HepG2 (cell line): ENCODE results near the gene COG4. TPM values are rescaled to one million over a fixed set of nuclear protein-coding genes. Genes with fewer than 3 reads are reported as not detected.

Experiments
- AHR ChIP-seq: IDR thresholded peaks from 2 replicates; pipeline ENCODE4 v1.6.1; 2018; ENCODE audit warnings: missing genetic modification reagents, missing compliant biosample characterization
- BORCS8-MEF2B ChIP-seq: sonication (generic); formaldehyde crosslinking; IDR thresholded peaks from 2 replicates; pipeline ENCODE4 v1.8.0; 2022; ENCODE audit warnings: mild to moderate bottlenecking, missing genetic modification reagents
- CEBPB ChIP-seq: IDR thresholded peaks from 2 replicates; pipeline ENCODE4 v1.6.1; 2011; ENCODE audit warnings: low read depth, low read length, improper control_type of control experiment, borderline replicate concordance
- HMG20A ChIP-seq: IDR thresholded peaks from 2 replicates; pipeline ENCODE4 v1.6.1; 2016; ENCODE audit warnings: borderline replicate concordance
- IRX3 ChIP-seq: sonication (generic); formaldehyde crosslinking; IDR thresholded peaks from 2 replicates; pipeline ENCODE4 v1.8.1; 2023; ENCODE audit warnings: mild to moderate bottlenecking, low read depth, missing genetic modification reagents, borderline replicate concordance
- KLF11 ChIP-seq: IDR thresholded peaks from 2 replicates; pipeline ENCODE4 v1.6.1; 2016; ENCODE audit warnings: missing compliant biosample characterization
- KLF16 ChIP-seq, 2 experiments: sonication (generic) in 1 of 2; formaldehyde crosslinking in 1 of 2; IDR thresholded peaks; 2 replicates each; pipeline versions ENCODE4 v1.6.1 to v1.8.0; 2016 to 2023; ENCODE audit warnings: missing genetic modification reagents in 2 of 2, missing compliant biosample characterization in 1 of 2
- MXI1 ChIP-seq: IDR thresholded peaks from 3 replicates; pipeline ENCODE4 v1.6.1; 2012; ENCODE audit warnings: low read depth, low read length, inconsistent platforms, borderline replicate concordance
- POLR2G ChIP-seq: fragments of 200-400 bp; formaldehyde crosslinking; IDR thresholded peaks from 2 replicates; pipeline ENCODE4 v1.6.1; 2018; ENCODE audit warnings: mild to moderate bottlenecking, low read depth, low read length, moderate library complexity
- SRF ChIP-seq: IDR thresholded peaks from 2 replicates; pipeline ENCODE4 v1.6.1; 2011; ENCODE audit warnings: mild to moderate bottlenecking, low read depth, low read length, moderate library complexity
- WIZ ChIP-seq: sonication (generic); formaldehyde crosslinking; IDR thresholded peaks from 2 replicates; pipeline ENCODE4 v1.5.1; 2020; ENCODE audit warnings: mild to moderate bottlenecking, missing genetic modification reagents
- YY1 ChIP-seq: IDR thresholded peaks from 2 replicates; pipeline ENCODE4 v1.6.1; 2011; ENCODE audit warnings: low read length, low read depth, moderate library complexity, mild to moderate bottlenecking; ENCODE audit not compliant: insufficient read depth, insufficient replicate concordance
- ZC3H13 ChIP-seq: sonication (generic); formaldehyde crosslinking; IDR thresholded peaks from 2 replicates; pipeline ENCODE4 v1.8.1; 2023; ENCODE audit warnings: mild to moderate bottlenecking, missing genetic modification reagents, moderate library complexity
- ZFX ChIP-seq: sonication (generic); formaldehyde crosslinking; IDR thresholded peaks from 2 replicates; pipeline ENCODE4 v1.4.0; 2020; ENCODE audit warnings: mild to moderate bottlenecking, low read depth, missing genetic modification reagents, moderate library complexity
- ZMYM2 ChIP-seq: sonication (generic); formaldehyde crosslinking; IDR thresholded peaks from 2 replicates; pipeline ENCODE4 v1.8.0; 2022; ENCODE audit warnings: mild to moderate bottlenecking, missing genetic modification reagents
- ZNF235 ChIP-seq: sonication (generic); formaldehyde crosslinking; IDR thresholded peaks from 2 replicates; pipeline ENCODE4 v1.8.1; 2023; ENCODE audit warnings: mild to moderate bottlenecking, missing genetic modification reagents, borderline replicate concordance
- ZNF256 ChIP-seq: sonication (generic); formaldehyde crosslinking; conservative IDR thresholded peaks from 2 replicates; pipeline ENCODE4 v1.4.0; 2020; ENCODE audit warnings: missing genetic modification reagents
- ZNF264 ChIP-seq: sonication (generic); formaldehyde crosslinking; IDR thresholded peaks from 2 replicates; pipeline ENCODE4 v1.4.0; 2020; ENCODE audit warnings: missing genetic modification reagents
- ZNF441 ChIP-seq: sonication (generic); formaldehyde crosslinking; IDR thresholded peaks from 2 replicates; pipeline ENCODE4 v1.7.0; 2021; ENCODE audit warnings: missing genetic modification reagents, borderline replicate concordance
- ZNF557 ChIP-seq: sonication (generic); formaldehyde crosslinking; IDR thresholded peaks from 2 replicates; pipeline ENCODE4 v1.4.0; 2020; ENCODE audit warnings: missing genetic modification reagents
- ZNF777 ChIP-seq: sonication (generic); formaldehyde crosslinking; IDR thresholded peaks from 2 replicates; pipeline ENCODE4 v1.4.0; 2020; ENCODE audit warnings: missing genetic modification reagents
- polyA plus RNA-seq, 8 experiments: library from polyadenylated mRNA; depleted of rRNA in 3 of 8; stranded (reverse) in 7 of 8; unstranded in 1 of 8; fragments of >200 nt; fragmentation: Illumina TruSeq in 4 of 8; extraction: Trizol in 4 of 8; gene quantifications; 2 replicates each; pipeline versions ENCODE4 v1.2.1 to v1.2.3, GENCODE V29; 2011 to 2016; ENCODE audit warnings: low read depth in 4 of 8, missing spikeins in 1 of 8, mixed read lengths in 1 of 8; ENCODE audit not compliant: insufficient read depth in 1 of 8
- total RNA-seq, 5 experiments: library from RNA; depleted of rRNA; stranded (reverse); fragments of >200 nt; fragmentation: Illumina TruSeq; extraction: Trizol; gene quantifications; 2 replicates each; pipeline ENCODE4 v1.2.3, GENCODE V29; 2016; ENCODE audit warnings: low read depth in 1 of 5
- TF ChIP-seq, protein P1 (sequence below): sonication (generic); formaldehyde crosslinking; IDR thresholded peaks from 2 replicates; pipeline ENCODE4 v1.9.0; 2021; ENCODE audit warnings: missing genetic modification reagents, borderline replicate concordance
- TF ChIP-seq, protein P2 (sequence below): sonication (generic); formaldehyde crosslinking; IDR thresholded peaks from 2 replicates; pipeline ENCODE4 v1.5.1; 2020; ENCODE audit warnings: mild to moderate bottlenecking, missing genetic modification reagents, moderate library complexity
- TF ChIP-seq, protein P3 (sequence below): sonication (generic); formaldehyde crosslinking; IDR thresholded peaks from 2 replicates; pipeline ENCODE4 v1.5.0; 2020; ENCODE audit warnings: missing genetic modification reagents, mild to moderate bottlenecking, borderline replicate concordance

COG4 gene
- total and polyA plus RNA-seq, 2 of the 13 experiments (the other 11 are each of a cell fraction or from before 2014, with no cell fraction given): 51.1 to 73.8 TPM

DNA sequence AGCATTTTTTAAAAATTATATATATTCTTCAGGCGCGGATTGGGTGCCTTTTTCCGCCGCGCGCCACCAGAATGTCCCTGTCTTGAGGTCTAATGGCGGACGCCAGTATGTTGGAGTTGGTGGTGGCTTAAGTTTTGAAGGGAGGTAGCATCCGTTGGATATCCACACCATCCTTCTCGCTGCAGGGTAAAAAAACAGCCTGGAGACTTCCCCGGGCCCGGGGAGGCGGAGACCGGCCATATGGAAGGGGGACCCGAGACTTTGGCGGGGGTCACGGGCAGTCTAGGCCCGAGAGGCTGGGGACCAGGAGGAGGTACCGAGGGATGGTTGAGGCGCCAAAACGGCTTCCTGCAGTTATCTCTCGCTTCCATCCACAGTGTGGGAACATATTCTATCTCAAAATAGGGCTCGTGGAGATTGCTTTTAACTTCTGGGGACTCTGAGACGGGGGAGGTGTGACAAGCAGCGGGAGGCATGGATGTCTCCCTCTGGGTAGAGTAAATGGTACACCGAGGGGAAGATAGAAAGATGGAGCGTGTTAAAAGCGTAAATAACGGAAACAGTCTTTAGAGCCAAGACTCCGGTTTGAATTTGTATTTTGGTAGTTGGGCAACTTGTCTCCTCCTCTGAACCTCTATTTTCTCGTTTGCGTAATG lies 517 bp upstream of the COG4 start, which contains the start of gene SF3B3 (continued):
- TF ChIP-seq, protein P1, sequence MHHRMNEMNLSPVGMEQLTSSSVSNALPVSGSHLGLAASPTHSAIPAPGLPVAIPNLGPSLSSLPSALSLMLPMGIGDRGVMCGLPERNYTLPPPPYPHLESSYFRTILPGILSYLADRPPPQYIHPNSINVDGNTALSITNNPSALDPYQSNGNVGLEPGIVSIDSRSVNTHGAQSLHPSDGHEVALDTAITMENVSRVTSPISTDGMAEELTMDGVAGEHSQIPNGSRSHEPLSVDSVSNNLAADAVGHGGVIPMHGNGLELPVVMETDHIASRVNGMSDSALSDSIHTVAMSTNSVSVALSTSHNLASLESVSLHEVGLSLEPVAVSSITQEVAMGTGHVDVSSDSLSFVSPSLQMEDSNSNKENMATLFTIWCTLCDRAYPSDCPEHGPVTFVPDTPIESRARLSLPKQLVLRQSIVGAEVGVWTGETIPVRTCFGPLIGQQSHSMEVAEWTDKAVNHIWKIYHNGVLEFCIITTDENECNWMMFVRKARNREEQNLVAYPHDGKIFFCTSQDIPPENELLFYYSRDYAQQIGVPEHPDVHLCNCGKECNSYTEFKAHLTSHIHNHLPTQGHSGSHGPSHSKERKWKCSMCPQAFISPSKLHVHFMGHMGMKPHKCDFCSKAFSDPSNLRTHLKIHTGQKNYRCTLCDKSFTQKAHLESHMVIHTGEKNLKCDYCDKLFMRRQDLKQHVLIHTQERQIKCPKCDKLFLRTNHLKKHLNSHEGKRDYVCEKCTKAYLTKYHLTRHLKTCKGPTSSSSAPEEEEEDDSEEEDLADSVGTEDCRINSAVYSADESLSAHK (CRISPR knock-in tag): no peak; the same call in 1 of the 2 replicates
- TF ChIP-seq, protein P2, sequence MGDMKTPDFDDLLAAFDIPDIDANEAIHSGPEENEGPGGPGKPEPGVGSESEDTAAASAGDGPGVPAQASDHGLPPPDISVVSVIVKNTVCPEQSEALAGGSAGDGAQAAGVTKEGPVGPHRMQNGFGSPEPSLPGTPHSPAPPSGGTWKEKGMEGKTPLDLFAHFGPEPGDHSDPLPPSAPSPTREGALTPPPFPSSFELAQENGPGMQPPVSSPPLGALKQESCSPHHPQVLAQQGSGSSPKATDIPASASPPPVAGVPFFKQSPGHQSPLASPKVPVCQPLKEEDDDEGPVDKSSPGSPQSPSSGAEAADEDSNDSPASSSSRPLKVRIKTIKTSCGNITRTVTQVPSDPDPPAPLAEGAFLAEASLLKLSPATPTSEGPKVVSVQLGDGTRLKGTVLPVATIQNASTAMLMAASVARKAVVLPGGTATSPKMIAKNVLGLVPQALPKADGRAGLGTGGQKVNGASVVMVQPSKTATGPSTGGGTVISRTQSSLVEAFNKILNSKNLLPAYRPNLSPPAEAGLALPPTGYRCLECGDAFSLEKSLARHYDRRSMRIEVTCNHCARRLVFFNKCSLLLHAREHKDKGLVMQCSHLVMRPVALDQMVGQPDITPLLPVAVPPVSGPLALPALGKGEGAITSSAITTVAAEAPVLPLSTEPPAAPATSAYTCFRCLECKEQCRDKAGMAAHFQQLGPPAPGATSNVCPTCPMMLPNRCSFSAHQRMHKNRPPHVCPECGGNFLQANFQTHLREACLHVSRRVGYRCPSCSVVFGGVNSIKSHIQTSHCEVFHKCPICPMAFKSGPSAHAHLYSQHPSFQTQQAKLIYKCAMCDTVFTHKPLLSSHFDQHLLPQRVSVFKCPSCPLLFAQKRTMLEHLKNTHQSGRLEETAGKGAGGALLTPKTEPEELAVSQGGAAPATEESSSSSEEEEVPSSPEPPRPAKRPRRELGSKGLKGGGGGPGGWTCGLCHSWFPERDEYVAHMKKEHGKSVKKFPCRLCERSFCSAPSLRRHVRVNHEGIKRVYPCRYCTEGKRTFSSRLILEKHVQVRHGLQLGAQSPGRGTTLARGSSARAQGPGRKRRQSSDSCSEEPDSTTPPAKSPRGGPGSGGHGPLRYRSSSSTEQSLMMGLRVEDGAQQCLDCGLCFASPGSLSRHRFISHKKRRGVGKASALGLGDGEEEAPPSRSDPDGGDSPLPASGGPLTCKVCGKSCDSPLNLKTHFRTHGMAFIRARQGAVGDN (CRISPR knock-in tag): peak; percentile 62
- TF ChIP-seq ZNF777 (0 out of 2 replicates have a peak, but pooled peaks have one; percentile 47), ZC3H13 (CRISPR knock-in tag) (0 out of 2 replicates have a peak, but pooled peaks have one; percentile 39), ZFX (CRISPR knock-in tag) (peak; percentile 99), KLF11 (CRISPR knock-in tag) (peak; percentile 52; the same call in 1 of the 2 replicates), ZNF264 (CRISPR knock-in tag) (0 out of 2 replicates have a peak, but pooled peaks have one; percentile 12), KLF16 (CRISPR knock-in tag; IDR thresholded peaks at IDR 0.05) (peak in 1 of 2 experiments; percentile 81; a peak in 2 of 4 replicates), ZNF256 (CRISPR knock-in tag) (peak; percentile 51; the same call in 1 of the 2 replicates), ZMYM2 (0 out of 2 replicates have a peak, but pooled peaks have one; percentile 5), YY1 (peak; percentile 92), MXI1 (peak; percentile 67; the same call in 2 of the 3 replicates), IRX3 (CRISPR knock-in tag) (peak; percentile 69; the same call in 1 of the 2 replicates), POLR2G (peak; percentile 98), ZNF441 (CRISPR knock-in tag) (peak; percentile 35; the same call in 1 of the 2 replicates), SRF (no peak), WIZ (CRISPR knock-in tag) (0 out of 2 replicates have a peak, but pooled peaks have one; percentile 8), BORCS8-MEF2B (CRISPR knock-in tag) (peak; percentile 84), AHR (CRISPR knock-in tag) (no peak), ZNF235 (CRISPR knock-in tag) (no peak), CEBPB (no peak), HMG20A (CRISPR knock-in tag) (no peak), ZNF557 (CRISPR knock-in tag) (peak; percentile 49; the same call in 1 of the 2 replicates)
- TF ChIP-seq, protein P3, sequence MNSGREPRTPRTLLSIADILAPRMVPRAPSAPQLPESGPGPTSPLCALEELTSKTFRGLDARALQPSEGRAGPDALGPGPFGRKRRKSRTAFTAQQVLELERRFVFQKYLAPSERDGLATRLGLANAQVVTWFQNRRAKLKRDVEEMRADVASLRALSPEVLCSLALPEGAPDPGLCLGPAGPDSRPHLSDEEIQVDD (CRISPR knock-in tag): no peak
